ENCODE measurements around the gene CLIP3.

GRCh38 chr19:36027696-36028095, 5.0 kb downstream of the CLIP3 start:
- TF ChIP-seq CTCF (IDR thresholded peaks at IDR 0.05 in 8 of 11, conservative IDR thresholded peaks at IDR 0.05 in 3 of 11) (no peak), POLR2A (IDR thresholded peaks at IDR 0.05) (no peak)
